Trophoblast cell (in vitro differentiated cells and primary cell): ENCODE data around the gene TACO1.

Source experiments
- DNase-seq, 2 donors: peaks; one replicate each; pipeline ENCODE4 v3.0.0-alpha.2; 2016
- H2AFZ ChIP-seq: 2 replicates; pipeline ENCODE4 v1.6.1; 2013; ENCODE audit warnings: low read length, moderate library complexity, mild to moderate bottlenecking; ENCODE audit not compliant: insufficient read depth, poor library complexity
- H2AK5ac ChIP-seq: 2 replicates; pipeline ENCODE4 v1.6.1; 2013; ENCODE audit warnings: mild to moderate bottlenecking, low read length
- H2BK120ac ChIP-seq: 2 replicates; pipeline ENCODE4 v1.6.1; 2013; ENCODE audit warnings: low read length, mild to moderate bottlenecking, moderate library complexity; ENCODE audit not compliant: insufficient read depth, poor library complexity
- H2BK12ac ChIP-seq: 2 replicates; pipeline ENCODE4 v1.6.1; 2013; ENCODE audit warnings: mild to moderate bottlenecking, low read length, moderate library complexity
- H2BK5ac ChIP-seq: 2 replicates; pipeline ENCODE4 v1.6.1; 2013; ENCODE audit warnings: low read length, low read depth, moderate library complexity, mild to moderate bottlenecking; ENCODE audit not compliant: poor library complexity
- H3K14ac ChIP-seq: 2 replicates; pipeline ENCODE4 v1.6.1; 2013; ENCODE audit warnings: mild to moderate bottlenecking, low read length
- H3K18ac ChIP-seq: 2 replicates; pipeline ENCODE4 v1.6.1; 2013; ENCODE audit warnings: mild to moderate bottlenecking, low read length
- H3K23ac ChIP-seq: 2 replicates; pipeline ENCODE4 v1.6.1; 2013; ENCODE audit warnings: low read length
- H3K27ac ChIP-seq: 2 replicates; pipeline ENCODE4 v1.5.1; 2013; ENCODE audit warnings: low read depth, mild to moderate bottlenecking, inconsistent platforms, low read length, moderate library complexity
- H3K27me3 ChIP-seq: 2 replicates; pipeline ENCODE4 v1.6.1; 2013; ENCODE audit warnings: inconsistent platforms, mild to moderate bottlenecking, low read length, moderate library complexity; ENCODE audit not compliant: insufficient read depth
- H3K36me3 ChIP-seq, 2 experiments: 1 replicate in 1 of 2; 2 replicates in 1 of 2; pipeline ENCODE4 v1.6.1; 2013; ENCODE audit warnings: low read length in 2 of 2, mild to moderate bottlenecking in 2 of 2, moderate library complexity in 1 of 2; ENCODE audit not compliant: insufficient read depth in 2 of 2, control insufficient read depth in 1 of 2
- H3K4ac ChIP-seq: 2 replicates; pipeline ENCODE4 v1.6.1; 2013; ENCODE audit warnings: low read depth, mild to moderate bottlenecking, low read length, moderate library complexity
- H3K4me1 ChIP-seq, 2 experiments: 1 replicate in 1 of 2; 2 replicates in 1 of 2; pipeline ENCODE4 v1.6.1; 2013; ENCODE audit warnings: low read length in 2 of 2, mild to moderate bottlenecking in 2 of 2, moderate library complexity in 1 of 2; ENCODE audit not compliant: insufficient read depth in 2 of 2, control insufficient read depth in 1 of 2
- H3K4me2 ChIP-seq: 2 replicates; pipeline ENCODE4 v1.6.1; 2013; ENCODE audit warnings: inconsistent platforms, mild to moderate bottlenecking, low read length, moderate library complexity
- H3K4me3 ChIP-seq: 2 replicates; pipeline ENCODE4 v1.5.1; 2013; ENCODE audit warnings: mild to moderate bottlenecking, low read depth, low read length, inconsistent platforms
- H3K79me1 ChIP-seq: one replicate; pipeline ENCODE4 v1.6.1; 2013; ENCODE audit warnings: low read length
- H3K79me2 ChIP-seq: 2 replicates; pipeline ENCODE4 v1.6.1; 2013; ENCODE audit warnings: low read length, mild to moderate bottlenecking; ENCODE audit not compliant: control insufficient read depth, insufficient read depth, poor library complexity
- H3K9ac ChIP-seq: 2 replicates; pipeline ENCODE4 v1.6.1; 2013; ENCODE audit warnings: mild to moderate bottlenecking, low read length
- H3K9me3 ChIP-seq: 2 replicates; pipeline ENCODE4 v1.6.1; 2013; ENCODE audit warnings: low read depth, mild to moderate bottlenecking, control low read depth, inconsistent platforms, low read length; ENCODE audit not compliant: insufficient read depth
- H4K12ac ChIP-seq: 2 replicates; pipeline ENCODE4 v1.6.1; 2013; ENCODE audit warnings: low read depth, mild to moderate bottlenecking, low read length, moderate library complexity
- H4K8ac ChIP-seq: 2 replicates; pipeline ENCODE4 v1.6.1; 2013; ENCODE audit warnings: low read depth, mild to moderate bottlenecking, low read length, moderate library complexity
- H4K91ac ChIP-seq: one replicate; pipeline ENCODE4 v1.6.1; 2013; ENCODE audit warnings: low read depth, mild to moderate bottlenecking, low read length, moderate library complexity
- WGBS: extraction: QIAGEN DNeasy Blood & Tissue Kit; methylation state at CpG from one replicate; pipeline ENCODE4 v1.1.7; 2013; ENCODE audit warnings: missing lambda C conversion rate; ENCODE audit not compliant: insufficient read length, insufficient coverage; ENCODE audit errors: extremely low coverage; 5-methylcytosine and 5-hydroxymethylcytosine counted together

TACO1 gene

DNA sequence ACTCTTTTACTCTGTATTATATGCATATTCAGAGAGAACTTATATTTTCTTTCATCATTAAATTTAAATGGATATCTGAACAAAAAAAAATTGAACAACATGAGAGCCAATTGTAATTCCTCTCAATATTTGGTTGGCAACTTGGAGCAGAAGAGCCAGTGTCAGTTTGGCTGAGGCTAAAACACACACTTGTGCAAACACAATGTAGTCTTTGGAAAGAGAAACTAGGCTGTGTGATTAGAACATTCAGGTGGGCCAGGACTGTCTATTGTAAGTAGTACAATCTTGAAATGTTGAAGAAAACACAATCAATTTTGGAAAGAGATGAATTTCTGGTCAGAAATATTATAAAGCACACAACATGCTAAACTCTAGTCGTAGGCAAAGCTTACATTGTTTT, 33.5 kb upstream of the TACO1 start:
- H2AFZ ChIP-seq, result no peak overlapping the region
- H4K12ac ChIP-seq, result no peak overlapping the region
- no peak overlapping the region for H3K14ac ChIP-seq
- H2BK12ac ChIP-seq, result no peak overlapping the region
- no peak overlapping the region for H4K8ac ChIP-seq
- peaks cover 0 to 2% of the 10 kb centered on the region in 2 experiments for H3K4me1 ChIP-seq
- no peak overlapping the region for H3K4me3 ChIP-seq
- H3K36me3 ChIP-seq, result no peaks in the 10 kb centered on the region
- no peak overlapping the region for H3K27ac ChIP-seq
- H3K18ac ChIP-seq, result no peak overlapping the region
- H4K91ac ChIP-seq, result no peak overlapping the region
- no peak for DNase-seq
- no peak overlapping the region for H3K9ac ChIP-seq
- H2BK5ac ChIP-seq, result no peak overlapping the region
- no peak overlapping the region for H2AK5ac ChIP-seq
- peaks cover 2% of the 10 kb centered on the region for H3K9me3 ChIP-seq
- no CpG with 5 or more reads among the region's 1 CpG for WGBS
- H3K4ac ChIP-seq, result no peak overlapping the region
- no peak overlapping the region for H2BK120ac ChIP-seq
- peaks cover 1% of the 10 kb centered on the region for H3K79me2 ChIP-seq
- no peaks in the 10 kb centered on the region for H3K79me1 ChIP-seq
- H3K4me2 ChIP-seq, result no peak overlapping the region
- H3K23ac ChIP-seq, result no peak overlapping the region
- H3K27me3 ChIP-seq, result no peaks in the 10 kb centered on the region

DNA sequence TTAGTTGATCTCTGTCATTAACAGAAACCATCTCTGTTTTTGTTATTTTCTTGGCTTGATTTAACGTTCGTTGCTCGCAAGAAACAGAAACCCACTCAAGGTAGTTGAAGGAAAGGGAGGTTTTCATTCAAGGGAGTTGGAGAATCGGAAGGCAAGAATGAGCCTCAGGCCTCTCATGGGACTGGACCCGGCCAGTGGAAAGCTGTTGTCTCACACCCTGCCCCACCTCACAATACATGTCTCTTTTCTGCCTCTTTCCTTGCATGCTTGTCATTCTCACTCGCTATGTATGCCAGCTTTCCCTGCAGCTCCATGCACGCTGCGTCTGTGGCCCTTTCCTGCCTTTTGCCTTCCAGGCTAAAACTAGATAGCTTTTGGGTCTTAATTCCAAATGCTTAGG, 32.1 kb upstream of the TACO1 start:
- Histone ChIP-seq H3K14ac (no peak overlapping the region), H2BK120ac (no peak overlapping the region), H2AFZ (no peak overlapping the region), H3K4me1 (peaks cover 0 to 2% of the 10 kb centered on the region in 2 experiments), H2AK5ac (no peak overlapping the region), H3K4ac (no peak overlapping the region), H3K9me3 (peaks cover 2% of the 10 kb centered on the region), H4K91ac (no peak overlapping the region), H3K79me2 (peaks cover 1% of the 10 kb centered on the region), H4K12ac (no peak overlapping the region), H3K79me1 (no peaks in the 10 kb centered on the region), H3K18ac (no peak overlapping the region), H2BK5ac (no peak overlapping the region), H3K4me2 (no peak overlapping the region), H3K4me3 (no peak overlapping the region), H3K23ac (no peak overlapping the region), H3K27me3 (no peaks in the 10 kb centered on the region), H3K36me3 (no peaks in the 10 kb centered on the region), H4K8ac (no peak overlapping the region), H3K9ac (no peak overlapping the region), H2BK12ac (no peak overlapping the region), H3K27ac (no peak overlapping the region)
- WGBS, result no CpG with 5 or more reads among the region's 8 CpGs
- DNase-seq, result peak; percentile 3 to 26

DNA sequence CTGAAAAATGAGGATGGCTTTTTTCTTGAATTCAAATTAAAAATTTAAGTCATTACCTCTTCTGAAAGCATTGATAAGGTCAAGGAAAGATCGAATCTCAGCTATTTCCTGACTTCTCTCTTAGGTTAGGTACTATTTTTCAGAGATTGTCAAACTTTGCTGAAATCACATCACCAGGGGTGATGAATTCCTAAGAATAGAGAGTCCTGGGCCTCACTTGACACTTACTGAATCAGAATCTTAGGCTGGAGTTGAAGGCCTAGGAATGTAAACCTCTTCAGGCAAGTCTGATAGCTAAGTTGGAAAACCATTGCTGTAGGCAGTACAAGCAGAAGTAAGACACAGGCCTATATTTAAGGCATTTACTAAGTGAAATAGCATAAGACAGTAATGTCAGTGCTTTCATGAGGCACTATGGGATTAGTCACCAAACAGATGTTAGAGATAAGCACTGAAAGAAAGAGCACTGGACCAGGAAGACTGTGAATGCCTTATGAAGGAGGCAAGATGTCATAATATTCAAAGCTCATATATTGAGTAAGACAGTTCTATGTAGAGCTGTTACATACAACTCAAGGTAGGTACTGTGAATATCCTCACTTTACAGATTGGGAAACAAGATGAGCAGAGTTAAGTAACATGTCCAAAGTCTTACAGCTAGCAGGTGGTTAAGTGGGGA, 28.9 kb upstream of the TACO1 start:
- Histone ChIP-seq H3K14ac (no peak overlapping the region), H4K12ac (no peak overlapping the region), H4K8ac (no peak overlapping the region), H3K4me1 (peaks cover 0 to 2% of the 10 kb centered on the region in 2 experiments), H3K18ac (no peak overlapping the region), H2BK12ac (no peak overlapping the region), H3K36me3 (no peaks in the 10 kb centered on the region), H2AFZ (no peak overlapping the region), H2BK5ac (no peak overlapping the region), H3K27me3 (no peaks in the 10 kb centered on the region), H3K79me1 (no peaks in the 10 kb centered on the region), H3K9me3 (no peaks in the 10 kb centered on the region), H2BK120ac (no peak overlapping the region), H2AK5ac (no peak overlapping the region), H3K4ac (no peak overlapping the region), H4K91ac (no peak overlapping the region), H3K9ac (no peak overlapping the region), H3K4me2 (no peak overlapping the region), H3K23ac (no peak overlapping the region), H3K79me2 (peaks cover 1% of the 10 kb centered on the region), H3K27ac (no peak overlapping the region), H3K4me3 (no peak overlapping the region)
- WGBS, result no CpG with 5 or more reads among the region's 1 CpG
- peak; percentile 61 to 93 for DNase-seq

DNA sequence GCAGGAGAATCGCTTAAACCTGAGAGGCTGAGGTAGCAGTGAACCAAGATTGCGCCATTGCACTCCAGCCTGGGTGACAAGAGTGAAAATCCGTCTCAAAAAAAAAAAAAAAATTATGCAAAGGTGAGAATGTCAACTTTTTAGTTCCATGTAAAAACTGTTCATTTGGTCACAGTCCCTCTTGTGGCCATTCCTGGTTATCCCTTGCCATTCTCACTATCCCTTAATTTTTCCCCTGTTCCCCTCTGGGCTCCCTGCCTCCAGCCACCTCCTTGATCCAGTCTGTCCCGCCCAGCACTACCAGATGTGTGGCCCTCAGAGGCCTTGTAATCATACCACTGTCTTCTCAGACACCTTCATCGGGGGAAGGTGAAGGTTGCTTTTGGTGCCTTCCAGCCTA, 27.1 kb upstream of the TACO1 start:
- no peak overlapping the region for H2AFZ ChIP-seq
- peaks cover 3% of the 10 kb centered on the region in 2 experiments for H3K36me3 ChIP-seq
- no peak overlapping the region for H4K91ac ChIP-seq
- no peak overlapping the region for H2BK120ac ChIP-seq
- H3K27ac ChIP-seq, result no peak overlapping the region
- H3K27me3 ChIP-seq, result no peaks in the 10 kb centered on the region
- no peak overlapping the region for H2AK5ac ChIP-seq
- H3K4me2 ChIP-seq, result no peak overlapping the region
- H2BK5ac ChIP-seq, result no peak overlapping the region
- H3K9ac ChIP-seq, result no peak overlapping the region
- peak in 1 of 2 donors; percentile 8 for DNase-seq
- H3K14ac ChIP-seq, result no peak overlapping the region
- H4K8ac ChIP-seq, result no peak overlapping the region
- H3K79me1 ChIP-seq, result no peaks in the 10 kb centered on the region
- no peak overlapping the region for H3K4ac ChIP-seq
- no peaks in the 10 kb centered on the region for H3K79me2 ChIP-seq
- WGBS, result no CpG with 5 or more reads among the region's 5 CpGs
- no peak overlapping the region for H4K12ac ChIP-seq
- H3K4me1 ChIP-seq, result peaks cover 0 to 5% of the 10 kb centered on the region in 2 experiments
- H3K9me3 ChIP-seq, result no peaks in the 10 kb centered on the region
- no peak overlapping the region for H3K4me3 ChIP-seq
- H3K23ac ChIP-seq, result no peak overlapping the region
- H3K18ac ChIP-seq, result no peak overlapping the region
- H2BK12ac ChIP-seq, result no peak overlapping the region
